GM12874 (cell line): ENCODE measurements around the gene SOBP.

Experiments
- CTCF ChIP-seq: IDR thresholded peaks from 2 replicates; pipeline ENCODE4 v1.5.1; 2011; ENCODE audit warnings: low read depth, mild to moderate bottlenecking, control low read depth, low read length, moderate library complexity; ENCODE audit not compliant: insufficient read depth

Gene SOBP

GRCh38 chr6:107646776-107647438 lies 157.0 kb downstream of the SOBP start:
- no peak for TF ChIP-seq CTCF

GRCh38 chr6:107647439-107647948 lies 157.6 kb downstream of the SOBP start:
- TF ChIP-seq CTCF: no peak

GRCh38 chr6:107648983-107649382 lies 159.1 kb downstream of the SOBP start:
- no peak for TF ChIP-seq CTCF

GRCh38 chr6:107652526-107653182 lies 162.7 kb downstream of the SOBP start:
- no peak for TF ChIP-seq CTCF

GRCh38 chr6:107653183-107653580 lies 163.3 kb downstream of the SOBP start:
- no peak for TF ChIP-seq CTCF

- no peak for TF ChIP-seq CTCF
These were observed 164.0 kb downstream of the SOBP start for GRCh38 chr6:107653861-107654394.

GRCh38 chr6:107654764-107655163 lies 164.8 kb downstream of the SOBP start:
- TF ChIP-seq CTCF: no peak
